Psoas muscle (tissue), 8 donors: ENCODE results near the gene MED15. TPM values are rescaled to one million over a fixed set of nuclear protein-coding genes. Genes with fewer than 3 reads are reported as not detected.

Experiments
- ATAC-seq, 4 donors: fragments of 200-7000 bp; cut with Tn5 transposase; one replicate each; pipeline ENCODE4 v1.9.1; 2020; ENCODE audit warnings: moderate library complexity in 3 of 4, mild to moderate bottlenecking in 2 of 4
- DNase-seq, 2 donors: peaks; one replicate each; pipeline ENCODE4 v3.0.0-alpha.2; 2020
- H3K27ac ChIP-seq: fragments of 200-600 bp; one replicate; pipeline ENCODE4 v1.8.0; 2022
- H3K27me3 ChIP-seq, 3 donors: fragments of 200-600 bp in 1 of 3; one replicate each; pipeline versions ENCODE4 v1.6.1 to v1.8.0; 2013 to 2022; ENCODE audit warnings: low read length in 2 of 3, mild to moderate bottlenecking in 2 of 3, moderate library complexity in 1 of 3; ENCODE audit not compliant: insufficient read depth in 3 of 3
- H3K36me3 ChIP-seq, 2 donors: fragments of 200-600 bp in 1 of 2; one replicate each; pipeline versions ENCODE4 v1.6.1 to v1.8.0; 2013 to 2022; ENCODE audit warnings: low read depth in 1 of 2, mild to moderate bottlenecking in 1 of 2, moderate library complexity in 1 of 2; ENCODE audit not compliant: insufficient read depth in 1 of 2
- H3K4me1 ChIP-seq: fragments of 200-600 bp; one replicate; pipeline ENCODE4 v1.8.0; 2022
- H3K4me3 ChIP-seq: fragments of 200-600 bp; one replicate; pipeline ENCODE4 v1.8.0; 2022; ENCODE audit warnings: mild to moderate bottlenecking
- H3K9me3 ChIP-seq: fragments of 200-600 bp; one replicate; pipeline ENCODE4 v1.8.0; 2022
- CTCF ChIP-seq: fragments of 200-600 bp; IDR thresholded peaks from one replicate; pipeline ENCODE4 v1.8.0; 2022; ENCODE audit warnings: antibody characterized with exemption
- WGBS, 3 donors: extraction: QIAGEN DNeasy Blood & Tissue Kit; methylation state at CpG; one replicate each; pipeline versions ENCODE4 v1.1.6 to v1.1.7; 2013; 5-methylcytosine and 5-hydroxymethylcytosine counted together
- intact Hi-C, 2 donors: fragments of 100-400 bp; cut with DNase I; formaldehyde crosslinking; loops; one replicate each; pipeline versions ENCODE4 v1.11.0 to v1.14.2; 2022
- polyA plus RNA-seq, 3 donors: library from polyadenylated mRNA; stranded (reverse); fragments of 200-250 nt; gene quantifications; one replicate each; pipeline ENCODE4 v1.2.3, GENCODE V29; 2013
- total RNA-seq, 4 donors: library from RNA; stranded (reverse); fragmentation: NEBNext Ultra II Directional in 2 of 4; extraction: Animal tissue kit (Norgen Biotek cat#: 25700) in 2 of 4; gene quantifications; one replicate each; pipeline versions ENCODE4 v1.2.1 to v1.2.4, GENCODE V29; 2021 to 2023
- donor health status: healthy with polysubstance abuse.
- donor health status: DM: no; HTN: no; CAD: no; lungs with moderate emphysema.
- donor health status: Bipolar disorder and iron deficiency.
- donor health status: healthy.
- donor health status: DM: yes; HTN: yes; CAD: no.
- donor health status: DM: no; HTN: no; CAD: no.
- donor health status: DM: no; HTN: no; CAD: no.
- donor health status: DM: yes; HTN: yes; CAD: no.

The MED15 gene
- total and polyA plus RNA-seq, 7 donors = 33.8 to 94.8 (median 59.7) TPM

DNA sequence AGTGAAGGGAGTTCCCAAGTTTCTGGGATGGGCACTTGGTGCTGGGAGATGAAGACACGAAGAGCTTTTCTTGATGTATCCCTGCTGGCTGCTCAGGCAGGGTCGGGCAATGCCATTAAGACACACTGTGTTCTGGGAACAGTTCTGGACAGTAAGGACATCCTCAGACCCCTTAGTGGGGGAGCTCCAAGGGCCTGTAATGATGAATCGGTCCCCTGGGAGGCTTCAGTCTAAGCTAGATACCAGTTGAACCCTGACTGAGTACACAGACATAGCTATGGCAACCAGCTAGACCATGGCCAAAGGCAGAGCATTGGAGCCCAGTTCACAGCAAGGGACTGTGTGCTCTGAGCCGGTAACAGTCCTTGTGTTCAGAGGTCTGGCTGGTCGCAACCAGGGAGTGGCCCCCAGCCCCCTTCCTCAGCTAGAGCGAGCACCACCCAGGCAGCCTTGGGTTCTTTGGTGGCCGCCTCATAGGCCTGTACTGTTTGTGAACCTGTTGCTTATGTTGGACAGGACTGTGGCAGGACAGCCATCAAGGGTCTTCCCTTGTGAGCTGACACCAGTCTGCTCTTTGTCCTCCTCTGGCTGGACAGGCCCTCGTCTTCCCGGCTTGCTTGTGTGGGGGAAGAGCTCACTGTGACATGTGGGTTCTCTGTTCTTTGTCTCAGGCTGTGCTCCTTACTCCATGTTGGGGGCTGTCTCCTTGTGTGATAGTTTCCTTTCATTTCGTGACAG, 25.0 kb downstream of the MED15 start:
- peak in 1 of 4 donors; percentile 3 for ATAC-seq
- intact Hi-C loops = no loop called here
- peaks cover 63% of the 10 kb centered on the region for H3K4me1 ChIP-seq

GRCh38 chr22:20533095-20533878, 25.9 kb downstream of the MED15 start:
- no peak for ATAC-seq

More for the DNA sequence above, 25.0 kb downstream of the MED15 start:
- no peak for DNase-seq
- TF ChIP-seq CTCF = no peak
- H3K27me3 ChIP-seq = no peaks in the 10 kb centered on the region
- no peak overlapping the region for H3K4me3 ChIP-seq
- WGBS, 3 donors = 67 to 83% (median 70%) methylated on average over 10 of the region's 10 CpGs
- no peaks in the 10 kb centered on the region for H3K9me3 ChIP-seq
- H3K27ac ChIP-seq = peak overlapping the region; percentile 86
- peaks cover 0 to 23% of the 10 kb centered on the region in 2 donors for H3K36me3 ChIP-seq

GRCh38 chr22:20533879-20534265, 26.5 kb downstream of the MED15 start:
- peak overlapping the region; percentile 86 for H3K27ac ChIP-seq
- peaks cover 65% of the 10 kb centered on the region for H3K4me1 ChIP-seq
- no peak overlapping the region for H3K4me3 ChIP-seq
- H3K9me3 ChIP-seq = no peaks in the 10 kb centered on the region
- no peak for DNase-seq
- ATAC-seq = no peak
- H3K27me3 ChIP-seq = no peaks in the 10 kb centered on the region
- intact Hi-C loops = no loop called here
- TF ChIP-seq CTCF = no peak
- 39 to 46% (median 46%) methylated on average over 3 of the region's 3 CpGs for WGBS, 3 donors
- H3K36me3 ChIP-seq = peaks cover 0 to 27% of the 10 kb centered on the region in 2 donors

More at GRCh38 chr22:20533095-20533878, 25.9 kb downstream of the MED15 start:
- peaks cover 0 to 27% of the 10 kb centered on the region in 2 donors for H3K36me3 ChIP-seq
- H3K4me1 ChIP-seq = peaks cover 65% of the 10 kb centered on the region
- 67 to 82% (median 68%) methylated on average over 11 of the region's 11 CpGs for WGBS, 3 donors
- no peaks in the 10 kb centered on the region for H3K27me3 ChIP-seq
- no peak overlapping the region for H3K4me3 ChIP-seq
- no peak for TF ChIP-seq CTCF
- DNase-seq = no peak
- peak overlapping the region; percentile 86 for H3K27ac ChIP-seq
- intact Hi-C loops = no loop called here
- H3K9me3 ChIP-seq = no peaks in the 10 kb centered on the region

DNA sequence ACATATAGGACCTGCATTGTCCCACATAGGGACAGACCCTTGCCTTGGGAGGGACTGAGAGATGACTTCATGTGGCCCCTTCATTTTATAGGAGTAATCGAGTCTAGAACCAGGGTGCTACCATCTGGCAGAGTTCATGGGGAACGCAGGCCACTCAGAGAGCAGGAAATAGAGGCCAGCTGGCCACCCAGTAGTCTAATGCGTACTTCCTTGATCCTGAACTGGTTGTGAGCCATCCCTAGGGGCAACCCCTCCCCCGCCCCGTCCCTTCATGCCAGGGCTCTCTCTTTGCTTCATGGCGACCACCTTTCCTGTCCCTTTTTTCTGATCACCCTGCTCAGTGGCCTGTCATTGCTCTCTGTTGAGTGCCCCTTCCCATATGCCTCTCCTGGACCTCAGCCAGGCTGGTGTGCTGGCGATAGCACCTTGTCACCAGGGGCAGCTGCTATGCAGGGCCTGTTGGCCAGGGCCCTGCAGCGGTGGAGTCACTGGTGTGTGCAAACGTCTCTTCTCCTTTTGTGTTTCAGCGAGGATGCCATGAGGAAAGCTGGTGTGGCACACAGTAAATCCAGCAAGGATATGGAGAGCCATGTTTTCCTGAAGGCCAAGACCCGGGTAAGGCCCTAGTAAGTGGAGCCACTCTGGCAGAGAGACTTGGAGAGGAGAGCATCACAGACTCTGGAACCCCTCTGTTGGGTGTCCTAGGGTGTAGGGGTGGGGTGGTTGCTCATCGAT, 29.3 kb downstream of the MED15 start:
- DNase-seq (peak in 1 of 2 donors; percentile 80), ATAC-seq (peak; percentile 50 to 73 (median 64))
- peak overlapping the region; percentile 58 for H3K27ac ChIP-seq
- H3K9me3 ChIP-seq = no peaks in the 10 kb centered on the region
- intact Hi-C loops = no loop called here
- no peak overlapping the region for H3K4me3 ChIP-seq
- H3K36me3 ChIP-seq = peaks cover 0 to 36% of the 10 kb centered on the region in 2 donors
- no peaks in the 10 kb centered on the region for H3K27me3 ChIP-seq
- TF ChIP-seq CTCF = no peak
- peaks cover 49% of the 10 kb centered on the region for H3K4me1 ChIP-seq
- 38 to 53% (median 42%) methylated on average over 12 of the region's 12 CpGs for WGBS, 3 donors
